C4-2B (cell line): ENCODE results near the gene ZFYVE9.

Source experiments
- ZFX ChIP-seq: fragments of 450-650 bp; IDR thresholded peaks from 2 replicates; pipeline ENCODE4 v1.6.1; 2017
- TF ChIP-seq, protein P1 (sequence below): fragments of 450-650 bp; conservative IDR thresholded peaks from 2 replicates; pipeline ENCODE4 v1.5.1; 2017; ENCODE audit warnings: mild to moderate bottlenecking

DNA sequence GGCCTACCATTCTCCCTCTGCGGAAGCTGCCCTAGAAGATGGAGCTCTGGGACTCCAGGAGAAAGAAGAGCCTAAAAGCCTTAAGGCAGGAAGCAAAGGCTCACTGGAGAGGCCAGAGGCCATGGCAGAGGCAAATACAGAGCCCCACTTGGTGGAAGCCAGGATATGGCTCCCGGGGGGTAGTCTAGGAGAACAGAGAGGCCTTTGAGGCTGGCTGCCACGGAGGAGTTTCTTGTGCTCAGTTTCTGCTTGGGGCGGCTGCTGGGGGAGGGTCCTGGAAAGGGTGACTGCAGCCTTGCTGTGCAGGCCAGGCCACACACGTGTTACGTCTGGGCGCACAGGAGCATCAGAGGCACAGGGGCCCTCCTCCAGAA, 218.7 kb downstream of the ZFYVE9 start:
- TF ChIP-seq, protein P1, sequence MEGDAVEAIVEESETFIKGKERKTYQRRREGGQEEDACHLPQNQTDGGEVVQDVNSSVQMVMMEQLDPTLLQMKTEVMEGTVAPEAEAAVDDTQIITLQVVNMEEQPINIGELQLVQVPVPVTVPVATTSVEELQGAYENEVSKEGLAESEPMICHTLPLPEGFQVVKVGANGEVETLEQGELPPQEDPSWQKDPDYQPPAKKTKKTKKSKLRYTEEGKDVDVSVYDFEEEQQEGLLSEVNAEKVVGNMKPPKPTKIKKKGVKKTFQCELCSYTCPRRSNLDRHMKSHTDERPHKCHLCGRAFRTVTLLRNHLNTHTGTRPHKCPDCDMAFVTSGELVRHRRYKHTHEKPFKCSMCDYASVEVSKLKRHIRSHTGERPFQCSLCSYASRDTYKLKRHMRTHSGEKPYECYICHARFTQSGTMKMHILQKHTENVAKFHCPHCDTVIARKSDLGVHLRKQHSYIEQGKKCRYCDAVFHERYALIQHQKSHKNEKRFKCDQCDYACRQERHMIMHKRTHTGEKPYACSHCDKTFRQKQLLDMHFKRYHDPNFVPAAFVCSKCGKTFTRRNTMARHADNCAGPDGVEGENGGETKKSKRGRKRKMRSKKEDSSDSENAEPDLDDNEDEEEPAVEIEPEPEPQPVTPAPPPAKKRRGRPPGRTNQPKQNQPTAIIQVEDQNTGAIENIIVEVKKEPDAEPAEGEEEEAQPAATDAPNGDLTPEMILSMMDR: no peak
- no peak for TF ChIP-seq ZFX
